Left renal cortex interstitium (tissue), 4 donors: Measurements from ENCODE around the gene B3GNT9. TPM values are rescaled to one million over a fixed set of nuclear protein-coding genes. Genes with fewer than 3 reads are reported as not detected.

Source experiments
- DNase-seq, 4 donors: peaks; one replicate each; pipeline ENCODE4 v3.0.0-alpha.2; 2013; ENCODE audit warnings: low read depth in 4 of 4, low spot score in 2 of 4, missing footprints in 1 of 4
- polyA plus RNA-seq, 4 donors: library from polyadenylated mRNA; unstranded; fragments of 120-200 nt; gene quantifications; one replicate each; pipeline ENCODE4 v1.2.1, GENCODE V29; 2013; ENCODE audit not compliant: insufficient read length in 4 of 4

B3GNT9 gene
- polyA plus RNA-seq, 4 donors: 7.5 to 15.1 (median 10.4) TPM

DNA sequence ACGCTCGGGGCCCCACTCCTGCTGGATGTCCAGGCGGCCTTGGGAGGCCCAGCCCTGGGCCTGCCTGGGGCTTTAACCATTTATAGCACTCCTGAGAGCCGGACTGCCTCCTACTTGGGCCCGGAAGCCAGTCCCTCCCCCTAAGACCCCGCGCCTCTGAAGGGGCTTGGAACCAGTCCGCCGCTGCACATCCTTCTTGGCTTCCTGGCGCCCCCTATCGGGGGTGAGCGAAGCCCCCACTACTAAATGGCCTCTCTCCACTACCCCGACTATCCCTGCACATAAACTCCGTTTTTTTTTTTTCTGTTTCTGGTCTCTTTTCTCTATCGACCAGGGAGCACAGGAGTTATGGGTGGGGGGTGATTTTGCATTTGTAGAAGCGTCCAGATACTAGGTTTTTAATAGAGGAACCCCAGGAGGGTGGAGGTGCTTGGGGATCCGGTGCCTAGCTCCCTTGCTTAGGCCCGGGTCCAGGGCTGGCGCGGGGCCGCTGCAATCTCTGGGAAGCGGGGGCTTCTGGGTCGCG lies 18.9 kb upstream of the B3GNT9 start:
- no peak for DNase-seq

DNA sequence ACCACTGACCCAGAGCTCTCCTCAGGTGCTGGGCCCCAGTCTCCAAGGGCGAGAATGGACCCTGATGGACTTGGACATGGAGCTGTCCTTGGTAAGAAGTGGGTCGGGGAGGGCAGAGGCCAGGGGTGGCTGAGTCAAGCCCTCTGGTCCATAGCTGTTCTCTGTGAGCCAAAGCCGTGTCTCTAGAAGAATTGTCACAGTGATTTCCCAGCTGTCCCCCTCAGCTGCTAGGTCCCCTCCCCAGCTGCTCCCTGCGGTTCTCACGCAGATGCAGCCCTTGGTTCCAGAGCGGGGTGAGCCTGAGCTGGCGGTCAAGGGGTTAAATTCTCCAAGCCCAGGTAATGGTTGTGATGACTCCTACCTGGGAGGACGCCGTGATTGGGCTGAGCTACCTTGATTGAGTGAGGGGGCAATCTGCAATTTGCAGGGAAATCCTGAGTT lies 18.2 kb upstream of the B3GNT9 start:
- no peak for DNase-seq

DNA sequence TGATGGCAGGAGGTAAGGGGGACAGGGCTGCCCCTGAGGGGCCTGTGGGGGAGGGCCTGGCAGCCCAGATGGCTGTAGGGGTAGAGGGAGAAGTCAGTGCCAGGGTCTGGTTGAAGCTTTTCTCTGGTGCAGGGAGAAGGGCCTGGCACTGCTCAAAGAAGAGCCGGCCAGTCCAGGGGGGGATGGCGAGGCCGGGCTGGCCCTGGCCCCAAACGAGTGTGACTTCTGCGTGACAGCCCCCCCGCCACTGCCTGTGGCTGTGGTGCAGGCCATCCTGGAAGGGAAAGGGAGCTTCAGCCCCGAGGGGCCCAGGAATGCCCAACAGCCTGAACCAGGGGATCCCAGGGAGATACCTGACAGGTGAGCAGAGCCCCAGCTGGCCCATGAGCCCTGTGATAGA lies 16.8 kb upstream of the B3GNT9 start:
- DNase-seq: no peak

DNA sequence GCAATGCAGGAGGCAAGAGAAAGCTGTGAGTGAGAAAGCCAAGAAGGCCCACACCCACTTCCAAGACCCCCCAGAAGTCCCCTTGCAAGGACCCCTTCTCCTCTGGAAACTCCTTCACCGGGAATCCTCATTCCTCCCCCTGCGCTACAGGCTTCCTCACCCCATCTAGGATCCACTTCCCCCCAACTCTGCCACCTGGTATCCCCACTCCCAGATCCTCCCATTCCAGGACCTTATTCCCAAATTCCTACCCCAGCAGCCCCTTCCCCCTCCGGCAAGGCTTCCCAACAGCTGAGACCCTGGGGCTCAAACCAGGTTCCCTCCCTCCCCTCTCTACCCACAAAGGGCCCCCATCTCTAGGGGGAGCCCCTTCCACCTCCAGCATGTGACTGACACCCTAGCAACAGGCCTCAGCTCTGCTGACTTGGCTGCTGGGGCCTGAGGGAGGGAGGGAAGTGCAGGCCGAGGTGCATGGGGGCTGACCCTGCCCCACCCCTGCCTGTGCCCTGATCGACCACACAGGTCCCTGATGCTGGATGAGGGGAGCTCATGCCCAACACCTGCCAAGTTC lies 15.9 kb upstream of the B3GNT9 start:
- no peak for DNase-seq

DNA sequence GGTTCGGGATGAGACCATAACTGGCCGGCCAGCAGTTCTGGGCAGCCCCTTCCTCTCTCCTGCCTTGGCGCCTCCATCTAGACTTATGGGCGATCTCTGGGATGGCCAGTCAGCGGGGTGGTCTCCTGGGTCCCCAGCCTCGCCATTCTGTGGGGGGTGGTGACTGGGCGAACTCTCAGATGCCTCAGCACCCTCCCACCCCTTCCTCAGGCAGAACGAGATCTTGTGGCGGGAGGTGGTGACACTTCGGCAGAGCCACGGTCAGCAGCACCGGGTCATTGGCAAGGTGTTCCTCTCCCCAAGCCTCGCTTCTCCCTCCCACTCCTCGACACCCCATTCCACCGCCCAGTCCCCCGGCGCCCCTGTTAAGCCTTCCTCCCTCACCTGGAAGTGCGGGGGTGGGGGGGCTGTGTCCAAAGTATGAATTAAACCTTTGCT lies 15.3 kb upstream of the B3GNT9 start:
- no peak for DNase-seq

DNA sequence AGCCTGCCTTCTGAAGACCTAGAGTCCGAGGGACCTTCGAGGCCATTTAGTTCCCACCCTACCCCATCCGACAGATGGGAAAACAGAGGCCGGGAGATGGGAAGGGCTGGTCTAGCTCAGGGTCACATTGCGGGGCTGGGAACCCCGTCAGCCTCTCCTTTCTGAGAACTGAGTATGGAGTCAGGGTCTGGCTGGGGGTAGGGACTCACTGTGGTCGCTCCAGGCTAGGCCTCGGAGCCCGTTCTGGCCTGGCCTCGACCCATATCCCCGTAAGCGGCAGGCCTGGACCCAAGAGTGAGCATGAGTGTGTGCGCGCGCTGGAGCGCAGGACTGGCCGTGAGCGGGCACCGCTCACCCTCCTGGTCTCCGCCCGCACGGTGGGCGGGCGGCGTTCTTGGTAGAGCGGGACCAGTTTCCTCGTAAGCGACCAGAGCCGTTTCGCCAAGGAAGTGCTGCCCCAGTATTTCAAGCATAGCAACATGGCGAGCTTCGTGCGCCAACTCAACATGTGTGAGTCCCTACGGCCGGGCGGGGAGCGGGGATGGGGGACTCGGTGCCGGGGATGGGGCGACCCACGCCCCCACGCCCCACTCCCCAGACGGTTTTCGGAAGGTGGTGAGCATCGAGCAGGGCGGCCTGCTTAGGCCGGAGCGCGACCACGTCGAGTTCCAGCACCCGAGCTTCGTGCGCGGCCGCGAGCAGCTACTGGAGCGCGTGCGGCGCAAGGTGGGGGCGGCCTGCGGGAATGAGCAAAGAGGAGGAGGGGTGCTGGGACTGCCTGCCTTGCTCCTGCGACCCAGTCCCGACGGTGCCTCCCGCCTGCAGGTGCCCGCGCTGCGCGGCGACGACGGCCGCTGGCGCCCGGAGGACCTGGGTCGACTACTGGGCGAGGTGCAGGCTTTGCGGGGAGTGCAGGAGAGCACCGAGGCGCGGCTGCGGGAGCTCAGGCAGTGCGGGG lies 14.6 kb upstream of the B3GNT9 start:
- no peak for DNase-seq

DNA sequence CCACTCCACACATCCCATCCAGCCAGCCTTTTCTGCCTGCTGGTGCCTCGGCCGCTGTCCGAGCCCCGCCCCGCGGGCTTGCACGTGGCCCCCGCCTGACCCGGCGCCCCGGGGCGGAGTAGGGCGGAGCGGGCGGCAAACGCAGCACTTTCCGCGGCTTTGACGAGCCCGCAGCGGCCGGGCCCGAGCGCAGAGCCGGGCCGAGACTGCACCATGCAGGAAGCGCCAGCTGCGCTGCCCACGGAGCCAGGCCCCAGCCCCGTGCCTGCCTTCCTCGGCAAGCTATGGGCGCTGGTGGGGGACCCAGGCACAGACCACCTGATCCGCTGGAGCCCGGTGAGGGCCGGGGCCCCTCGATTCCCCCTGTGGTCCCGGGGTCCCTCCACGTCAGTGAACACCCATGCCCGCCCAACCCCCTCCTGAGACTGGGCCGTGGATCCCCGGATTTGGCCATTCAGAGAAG lies 13.8 kb upstream of the B3GNT9 start, which contains the start of gene HSF4:
Gene HSF4, plus strand, starts transcription at position 147 of the 463 bp plus-strand sequence. Its CDS starts 67 bp downstream, at position 214.
- no peak for DNase-seq

DNA sequence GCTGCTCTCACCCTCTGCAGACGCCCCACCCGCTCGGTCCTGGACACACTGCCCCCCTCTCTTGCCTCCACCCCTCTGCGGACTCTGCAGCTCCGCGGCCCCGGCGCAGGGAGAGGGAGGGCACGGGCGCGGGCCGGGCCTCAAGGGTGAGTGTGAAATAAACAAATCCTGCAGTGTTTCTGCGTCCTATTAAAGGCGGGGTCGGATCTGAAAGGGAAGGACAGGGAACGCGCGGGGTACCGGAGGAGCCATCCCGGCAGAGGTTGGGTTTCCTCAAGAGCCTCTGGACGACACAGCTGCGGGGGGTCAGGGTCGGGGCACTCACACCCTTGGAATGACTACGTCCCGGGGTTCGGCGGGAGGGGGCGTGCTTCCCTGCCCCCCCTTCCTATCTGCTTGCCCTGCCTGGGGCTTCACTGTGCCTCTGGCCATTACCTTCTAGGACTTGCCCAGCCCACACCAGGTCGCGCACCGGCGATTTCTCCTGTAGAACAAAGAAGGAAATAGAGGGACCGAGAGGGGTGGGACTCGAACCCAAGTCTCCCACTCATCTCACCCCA lies 13.3 kb upstream of the B3GNT9 start:
- no peak for DNase-seq

DNA sequence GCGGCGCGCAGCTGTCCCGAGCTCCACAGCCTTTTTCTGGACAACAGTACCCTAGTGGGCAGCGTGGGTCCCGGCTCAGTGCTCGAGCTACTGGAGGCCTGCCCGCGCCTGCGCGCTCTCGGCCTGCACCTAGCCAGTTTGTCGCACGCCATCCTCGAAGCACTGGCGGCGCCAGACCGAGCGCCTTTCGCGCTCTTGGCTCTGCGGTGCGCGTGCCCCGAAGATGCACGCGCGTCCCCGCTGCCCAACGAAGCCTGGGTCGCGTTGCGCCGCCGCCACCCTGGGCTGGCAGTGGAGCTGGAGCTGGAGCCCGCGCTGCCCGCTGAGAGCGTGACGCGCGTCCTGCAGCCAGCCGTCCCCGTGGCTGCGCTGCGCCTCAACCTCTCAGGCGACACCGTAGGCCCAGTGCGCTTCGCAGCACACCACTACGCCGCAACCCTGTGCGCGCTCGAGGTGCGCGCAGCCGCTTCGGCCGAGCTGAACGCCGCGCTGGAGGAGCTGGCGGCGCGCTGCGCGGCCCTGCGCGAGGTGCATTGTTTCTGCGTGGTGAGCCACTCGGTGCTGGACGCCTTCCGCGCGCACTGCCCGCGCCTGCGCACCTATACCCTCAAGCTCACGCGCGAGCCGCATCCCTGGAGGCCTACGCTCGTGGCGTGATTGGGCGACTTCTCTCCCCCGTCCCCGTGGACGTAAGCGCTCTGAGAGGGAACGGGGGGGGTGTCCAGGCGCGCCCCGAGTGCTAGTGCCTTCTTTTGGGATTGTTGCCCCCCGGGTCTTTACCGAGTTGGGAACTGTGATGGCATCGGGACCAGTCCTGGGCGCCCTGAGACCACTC lies 12.6 kb upstream of the B3GNT9 start:
- DNase-seq: no peak

DNA sequence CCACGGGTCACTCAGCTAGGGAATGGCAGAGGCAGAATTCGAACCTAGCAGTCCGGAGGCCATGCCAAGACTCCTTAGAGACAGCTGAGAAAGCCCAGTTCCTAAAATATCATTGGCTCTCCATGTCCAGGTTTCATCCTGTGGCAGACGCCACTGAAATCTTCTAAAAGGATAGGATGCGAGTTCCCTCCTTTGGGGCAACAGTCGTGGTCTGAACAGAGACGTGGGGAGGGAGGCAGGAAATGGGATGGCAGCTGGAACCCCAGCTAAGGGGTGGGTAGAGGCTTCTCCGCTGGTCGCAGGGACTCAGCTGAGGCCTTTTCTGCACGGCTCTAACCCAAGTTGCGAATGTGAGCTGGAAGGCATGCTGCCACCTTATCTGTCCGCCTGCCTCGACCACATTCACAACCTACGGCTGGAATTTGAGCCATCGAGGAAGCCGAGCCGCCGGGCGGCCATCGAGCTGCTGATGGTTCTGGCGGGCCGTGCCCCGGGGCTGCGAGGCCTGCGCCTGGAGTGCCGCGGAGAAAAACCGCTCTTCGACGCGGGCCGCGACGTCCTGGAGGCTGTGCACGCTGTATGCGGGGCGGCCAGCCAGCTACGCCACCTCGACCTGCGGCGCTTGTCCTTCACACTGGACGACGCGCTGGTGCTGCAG lies 11.8 kb upstream of the B3GNT9 start:
- DNase-seq: no peak

DNA sequence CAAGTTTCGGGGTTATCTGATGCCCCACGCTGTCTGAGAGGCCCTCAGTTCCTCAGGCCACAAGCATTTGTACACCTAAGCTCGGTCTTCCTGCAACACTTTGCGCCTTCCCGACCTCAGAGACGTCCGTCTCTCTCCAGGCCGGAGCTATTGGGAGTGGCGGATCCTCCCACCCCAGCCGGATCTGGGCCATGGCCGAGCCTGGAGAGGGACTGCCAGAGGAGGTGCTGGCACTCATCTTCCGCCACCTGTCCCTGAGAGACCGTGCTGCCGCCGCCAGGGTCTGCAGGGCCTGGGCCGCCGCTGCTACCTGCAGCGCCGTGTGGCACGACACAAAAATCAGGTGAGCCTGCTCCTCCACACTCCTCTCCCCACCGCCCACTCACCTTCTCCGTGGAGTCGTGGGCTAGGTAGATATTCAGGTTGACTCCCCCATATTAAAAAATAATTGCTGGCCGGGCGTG lies 10.8 kb upstream of the B3GNT9 start:
- no peak for DNase-seq

DNA sequence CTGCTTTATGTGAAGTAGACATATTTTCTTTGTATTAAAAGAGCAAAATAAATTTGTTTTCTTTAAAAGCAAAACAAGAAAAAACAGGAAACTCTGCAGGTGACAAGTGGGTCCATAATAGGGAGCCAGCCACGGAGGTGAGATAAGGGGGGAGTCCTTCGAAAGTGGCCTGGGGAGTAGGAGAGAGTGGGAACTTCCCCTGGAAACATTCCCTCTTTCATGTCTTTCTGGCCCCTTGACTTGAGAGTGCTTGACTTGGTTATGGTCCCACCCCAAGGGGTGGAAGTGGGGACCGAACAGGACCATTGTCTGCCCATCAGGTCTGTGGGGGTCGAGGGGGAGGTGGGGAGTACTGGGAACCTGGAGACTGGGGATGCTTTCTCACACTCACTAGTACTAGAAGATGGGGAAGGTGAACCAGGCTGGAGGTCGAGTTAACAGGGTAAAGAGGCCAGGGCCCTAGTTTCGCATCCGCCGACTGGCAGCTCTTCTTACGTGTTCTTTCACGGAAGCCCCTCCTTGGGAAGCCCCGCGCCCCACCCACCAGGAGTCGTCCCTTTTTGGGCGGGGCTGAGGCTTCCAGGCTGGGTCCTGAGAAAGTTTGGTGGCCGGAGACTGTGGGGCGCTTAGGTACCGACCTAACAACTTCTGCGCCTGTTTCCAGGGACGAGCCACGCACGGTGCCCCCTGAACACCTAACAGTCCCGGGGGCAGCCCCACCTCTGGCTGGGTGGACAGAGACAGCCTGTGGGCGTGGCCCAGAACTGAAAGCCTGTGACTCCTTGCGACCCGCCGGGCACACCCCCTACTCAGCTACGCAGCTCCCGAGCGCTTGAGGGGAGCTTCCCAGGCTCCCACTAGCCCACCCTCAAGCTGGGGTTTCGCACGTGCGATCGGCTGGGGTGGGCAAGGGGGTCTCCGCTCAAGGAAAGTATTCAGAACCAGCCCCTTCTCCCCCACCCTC lies 8.1 kb upstream of the B3GNT9 start:
- DNase-seq: no peak

DNA sequence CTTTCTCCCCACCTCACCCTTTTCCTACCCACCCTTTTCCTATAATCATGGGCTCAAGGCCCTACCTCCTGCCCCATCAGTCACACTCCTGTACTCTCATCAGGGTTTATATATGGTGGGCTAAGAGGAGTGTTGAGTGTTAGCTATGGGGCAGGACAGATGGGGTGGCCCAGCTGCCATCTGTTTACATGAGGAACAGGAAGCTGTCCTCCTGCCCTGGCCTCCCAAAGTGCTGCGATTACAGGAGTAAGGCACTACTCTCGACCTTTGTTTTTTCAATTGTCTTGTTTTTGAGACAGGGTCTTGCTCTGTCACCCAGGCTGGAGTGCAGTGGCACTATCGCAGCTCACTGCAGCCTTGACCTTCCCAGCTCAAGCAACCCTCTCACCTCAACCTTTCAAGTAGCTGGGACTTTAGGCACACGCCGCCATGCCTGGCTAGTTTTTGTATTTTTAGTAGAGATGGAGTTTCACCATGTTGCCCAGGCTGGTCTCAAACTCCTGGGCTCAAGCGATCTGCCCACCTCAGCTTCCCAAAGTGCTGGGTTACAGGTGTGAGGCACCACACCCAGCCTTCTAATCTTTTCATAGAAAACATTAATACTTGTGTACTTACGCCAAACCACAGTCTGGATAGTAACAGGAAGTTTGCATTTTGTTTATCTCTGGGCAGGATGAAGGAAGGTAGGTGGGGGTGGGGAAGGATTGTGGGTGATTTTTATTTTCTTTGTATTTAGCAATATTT lies 7.3 kb upstream of the B3GNT9 start:
- no peak for DNase-seq

DNA sequence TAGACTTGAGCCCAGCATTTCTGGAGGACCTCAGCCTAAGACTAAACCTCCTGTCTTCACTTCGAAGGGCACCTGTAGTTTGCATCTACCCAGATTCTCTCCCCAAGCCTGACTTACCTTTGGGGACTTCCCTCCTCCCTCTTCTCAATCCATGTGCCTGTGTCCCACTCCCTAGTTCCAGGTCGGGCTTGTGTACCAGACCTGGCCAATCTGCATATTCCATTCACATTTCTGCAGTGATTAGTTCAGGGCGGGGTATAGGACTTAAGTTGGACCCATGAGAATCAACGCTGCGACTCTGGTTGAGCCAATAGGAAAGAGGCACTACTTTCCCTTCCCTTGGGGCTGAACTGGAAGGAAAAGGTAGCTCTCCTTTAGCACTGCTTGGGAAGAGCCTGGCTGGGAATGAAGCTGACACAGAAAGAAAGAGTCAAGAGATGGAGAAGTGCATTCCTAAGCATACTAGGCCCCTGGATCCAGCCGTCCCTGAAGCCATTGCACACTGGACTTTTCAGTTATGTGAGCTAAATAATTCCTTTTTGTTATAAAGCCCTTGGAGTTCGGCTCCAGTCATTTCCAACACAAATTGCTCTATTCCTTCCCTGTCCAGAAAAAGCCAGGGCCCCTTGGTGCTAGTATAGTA lies 6.4 kb upstream of the B3GNT9 start:
- no peak for DNase-seq

DNA sequence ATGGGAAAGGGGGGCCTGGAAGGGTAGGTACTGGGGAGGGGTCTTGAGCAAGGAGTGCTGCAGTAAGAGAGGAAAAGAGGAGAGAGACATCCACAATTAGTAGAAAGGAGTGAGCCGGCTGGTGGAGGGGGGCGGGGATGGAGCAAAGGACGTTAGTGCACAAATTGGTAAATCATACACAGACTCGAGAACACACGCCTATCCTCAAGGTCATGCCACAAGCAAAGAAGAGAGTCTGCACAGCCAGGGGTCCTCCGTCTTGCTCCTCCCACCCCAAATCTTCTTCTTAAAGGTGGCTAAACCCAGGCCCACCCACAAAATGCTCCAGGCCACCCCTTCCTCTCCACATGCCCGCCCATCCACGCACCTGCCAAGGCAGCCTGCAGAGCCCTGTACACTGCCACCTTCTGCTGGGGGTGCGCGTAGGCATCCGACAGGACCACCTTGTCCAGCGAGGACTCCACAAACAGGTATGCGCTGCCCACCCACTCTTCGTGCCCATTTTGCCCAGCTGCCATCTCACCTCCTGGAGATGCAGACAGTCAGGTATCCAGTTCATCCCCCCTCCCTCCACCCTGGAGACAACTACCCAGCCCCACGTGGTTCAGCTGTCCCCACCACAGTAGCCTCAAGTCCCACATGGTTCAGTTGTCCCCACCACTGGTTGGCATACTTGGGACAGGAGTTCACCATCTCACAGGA lies 5.5 kb upstream of the B3GNT9 start:
- no peak for DNase-seq

DNA sequence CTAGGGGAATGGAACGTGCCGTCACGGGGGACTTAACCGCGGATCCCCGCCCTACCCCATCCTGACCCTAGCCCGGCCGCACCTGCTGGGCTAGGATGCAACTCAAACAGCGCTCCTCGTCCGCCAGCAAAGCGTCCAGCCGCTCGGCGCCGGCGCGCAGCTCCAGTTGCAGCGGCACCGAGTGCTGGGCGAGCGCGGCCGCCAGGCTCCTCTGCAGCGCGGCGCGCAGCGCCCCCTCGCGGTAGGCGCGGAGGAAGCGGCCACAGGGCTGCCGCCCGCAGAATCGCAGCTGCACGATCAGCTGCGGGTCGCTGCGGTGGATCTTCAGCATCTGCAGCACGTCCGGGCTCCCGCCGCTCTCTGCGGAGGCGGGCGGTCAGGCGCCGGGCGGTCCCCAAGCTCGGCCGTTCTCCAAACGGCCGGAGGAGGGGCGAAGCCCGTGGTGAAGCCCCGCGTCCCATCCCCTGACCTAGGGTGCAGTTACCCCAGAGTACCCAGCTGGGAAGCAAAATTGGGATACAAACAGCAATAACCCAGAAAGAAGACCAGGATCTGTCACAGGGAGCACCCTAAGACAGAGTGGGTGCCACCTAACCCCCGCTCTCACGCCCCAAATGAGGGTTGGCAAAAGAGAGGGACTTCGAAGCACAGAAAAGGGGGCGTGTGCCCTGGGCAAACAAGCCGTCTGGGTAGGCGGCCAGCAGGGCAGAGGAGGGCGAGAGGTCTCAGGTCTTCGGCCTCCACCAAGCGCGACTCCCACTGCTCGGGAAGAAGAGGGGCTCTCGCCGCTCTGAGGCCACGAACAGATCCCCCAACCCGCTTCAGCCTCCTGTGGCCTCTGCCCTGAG lies 4.7 kb upstream of the B3GNT9 start:
- DNase-seq: no peak
